IMR-90 (cell line): ENCODE results near the gene RIPPLY1. TPM values are rescaled to one million over a fixed set of nuclear protein-coding genes. Genes with fewer than 3 reads are reported as not detected.

ENCODE experiments used
- ATAC-seq: fragments of 200-7000 bp; cut with Tn5 transposase; 2 replicates; pipeline ENCODE4 v1.9.1; 2020; ENCODE audit warnings: low read depth, mild to moderate bottlenecking, moderate library complexity
- BruUV-seq: library from RNA; stranded (reverse); fragments of 400-500 nt; replicated peaks from 2 replicates; lab custom pipeline; 2021; lab: Mats Ljungman, UMichigan
- CTCF ChIA-PET: fragments of 300-600 bp; formaldehyde crosslinking; extraction: SDS; loops from one replicate; lab custom pipeline; 2021; ENCODE audit warnings: antibody characterized with exemption; lab: Yijun Ruan, JAX
- POLR2A ChIA-PET: fragments of 300-600 bp; sonication (Branson Sonifier 250); formaldehyde crosslinking; loops from one replicate; lab custom pipeline; 2022; ENCODE audit warnings: antibody characterized with exemption; ENCODE audit not compliant: unreplicated experiment; lab: Charles Lee
- DNase-seq: peaks from one replicate; pipeline ENCODE4 v3.0.0; 2013
- H2AFZ ChIP-seq: replicated peaks from 2 replicates; pipeline ENCODE3; 2013; ENCODE audit warnings: low read length, mild to moderate bottlenecking; ENCODE audit not compliant: poor library complexity
- H2AK5ac ChIP-seq: 2 replicates; pipeline ENCODE4 v1.6.1; 2013; ENCODE audit warnings: low read depth, low read length, inconsistent platforms
- H2AK9ac ChIP-seq: replicated peaks from 2 replicates; pipeline ENCODE3; 2013; ENCODE audit warnings: mild to moderate bottlenecking, low read depth, low read length, moderate library complexity; ENCODE audit not compliant: poor library complexity
- H2BK120ac ChIP-seq: 2 replicates; pipeline ENCODE4 v1.6.1; 2013; ENCODE audit warnings: low read depth, low read length, inconsistent platforms
- H2BK15ac ChIP-seq: 3 replicates; pipeline ENCODE4 v1.6.1; 2013; ENCODE audit warnings: low read depth, low read length, inconsistent platforms
- H2BK20ac ChIP-seq: 2 replicates; pipeline ENCODE4 v1.6.1; 2013; ENCODE audit warnings: low read depth, mild to moderate bottlenecking, inconsistent platforms, low read length, moderate library complexity
- H2BK5ac ChIP-seq: 2 replicates; pipeline ENCODE4 v1.6.1; 2013; ENCODE audit warnings: mild to moderate bottlenecking, low read depth, low read length, inconsistent platforms; ENCODE audit not compliant: poor library complexity, severe bottlenecking
- H3K14ac ChIP-seq: replicated peaks from 2 replicates; pipeline ENCODE4 v1.6.1; 2013; ENCODE audit warnings: low read depth, low read length, inconsistent platforms
- H3K18ac ChIP-seq: 2 replicates; pipeline ENCODE4 v1.6.1; 2013; ENCODE audit warnings: low read depth, low read length, control low read depth
- H3K23ac ChIP-seq: 2 replicates; pipeline ENCODE4 v1.6.1; 2013; ENCODE audit warnings: low read depth, low read length, inconsistent platforms
- H3K27ac ChIP-seq: 2 replicates; pipeline ENCODE4 v1.5.1; 2013; ENCODE audit warnings: mild to moderate bottlenecking, control low read depth, low read length; ENCODE audit not compliant: insufficient read depth
- H3K27me3 ChIP-seq: 2 replicates; pipeline ENCODE4 v1.6.1; 2013; ENCODE audit warnings: low read length; ENCODE audit not compliant: control insufficient read depth, insufficient read depth
- H3K36me3 ChIP-seq: 2 replicates; pipeline ENCODE4 v1.6.1; 2013; ENCODE audit warnings: low read length, mixed read lengths; ENCODE audit not compliant: control insufficient read depth, insufficient read depth
- H3K4ac ChIP-seq: 2 replicates; pipeline ENCODE4 v1.6.1; 2013; ENCODE audit warnings: low read depth, low read length, inconsistent platforms
- H3K4me1 ChIP-seq: 2 replicates; pipeline ENCODE4 v1.6.1; 2013; ENCODE audit warnings: low read length, mixed read lengths; ENCODE audit not compliant: control insufficient read depth, insufficient read depth
- H3K4me2 ChIP-seq: 2 replicates; pipeline ENCODE4 v1.6.1; 2013; ENCODE audit warnings: low read depth, mild to moderate bottlenecking, control low read depth, low read length, moderate library complexity
- H3K4me3 ChIP-seq: 2 replicates; pipeline ENCODE4 v1.5.1; 2013; ENCODE audit warnings: low read depth, mild to moderate bottlenecking, control low read depth, low read length, moderate library complexity; ENCODE audit not compliant: insufficient read depth
- H3K56ac ChIP-seq: 2 replicates; pipeline ENCODE4 v1.6.1; 2013; ENCODE audit warnings: low read length, inconsistent platforms; ENCODE audit not compliant: insufficient read depth; ENCODE audit errors: extremely low read depth
- H3K79me1 ChIP-seq, 2 experiments: 2 replicates each; pipeline ENCODE4 v1.6.1; 2013; ENCODE audit warnings: low read length in 2 of 2, inconsistent platforms in 1 of 2, low read depth in 1 of 2
- H3K9ac ChIP-seq: 2 replicates; pipeline ENCODE4 v1.6.1; 2013; ENCODE audit warnings: low read depth, low read length, control low read depth
- H3K9me1 ChIP-seq: 2 replicates; pipeline ENCODE4 v1.6.1; 2013; ENCODE audit warnings: low read length, inconsistent platforms; ENCODE audit not compliant: insufficient read depth
- H3K9me3 ChIP-seq: 2 replicates; pipeline ENCODE4 v1.6.1; 2013; ENCODE audit warnings: low read length; ENCODE audit not compliant: control insufficient read depth, insufficient read depth
- H4K20me1 ChIP-seq: 2 replicates; pipeline ENCODE4 v1.6.1; 2013; ENCODE audit warnings: low read length, inconsistent platforms; ENCODE audit not compliant: insufficient read depth
- H4K5ac ChIP-seq: 2 replicates; pipeline ENCODE4 v1.6.1; 2013; ENCODE audit warnings: mild to moderate bottlenecking, low read depth, low read length, control low read depth
- H4K8ac ChIP-seq, 2 experiments: 2 replicates each; pipeline ENCODE4 v1.6.1; 2013; ENCODE audit warnings: low read depth in 2 of 2, low read length in 2 of 2, control low read depth in 1 of 2, inconsistent platforms in 1 of 2
- H4K91ac ChIP-seq: 2 replicates; pipeline ENCODE4 v1.6.1; 2013; ENCODE audit warnings: low read depth, low read length, inconsistent platforms; ENCODE audit not compliant: insufficient read depth
- BHLHE40 ChIP-seq: fragments of 150-350 bp; IDR thresholded peaks from 2 replicates; pipeline ENCODE4 v1.6.1; 2016; ENCODE audit warnings: mild to moderate bottlenecking, low read depth, low read length
- CEBPB ChIP-seq: IDR thresholded peaks from 2 replicates; pipeline ENCODE4 v1.6.1; 2012; ENCODE audit warnings: low read depth, low read length, improper control_type of control experiment
- CHD1 ChIP-seq: IDR thresholded peaks from 2 replicates; pipeline ENCODE4 v1.6.1; 2012; ENCODE audit warnings: low read depth, low read length, improper control_type of control experiment
- FOS ChIP-seq: fragments of 150-350 bp; IDR thresholded peaks from 2 replicates; pipeline ENCODE4 v1.6.1; 2016; ENCODE audit warnings: low read depth, low read length
- MAFK ChIP-seq: IDR thresholded peaks from 2 replicates; pipeline ENCODE4 v1.6.1; 2012; ENCODE audit warnings: low read depth, low read length, improper control_type of control experiment
- POLR2A ChIP-seq: IDR thresholded peaks from 2 replicates; pipeline ENCODE4 v1.6.1; 2012; ENCODE audit warnings: mild to moderate bottlenecking, low read depth, low read length
- RFX5 ChIP-seq: IDR thresholded peaks from 2 replicates; pipeline ENCODE4 v1.8.0; 2012; ENCODE audit warnings: low read depth, mild to moderate bottlenecking, low read length, moderate library complexity
- SMC3 ChIP-seq: fragments of 150-350 bp; IDR thresholded peaks from 2 replicates; pipeline ENCODE4 v1.6.1; 2016; ENCODE audit warnings: low read depth, mild to moderate bottlenecking, antibody characterized with exemption, low read length, moderate library complexity
- WGBS, 2 experiments: methylation state at CpG; one replicate each; pipeline versions ENCODE4 v1.1.5 to v1.1.7; 2013; ENCODE audit warnings: missing lambda C conversion rate in 2 of 2; ENCODE audit not compliant: insufficient read length in 1 of 2; ENCODE audit errors: extremely low coverage in 2 of 2; 5-methylcytosine and 5-hydroxymethylcytosine counted together
- dilution Hi-C: fragments of 300-500 bp; cut with HindIII; formaldehyde crosslinking; loops from one replicate; pipeline ENCODE4 v1.14.3; 2018; ENCODE audit warnings: low sequenced_read_pairs; ENCODE audit not compliant: unreplicated experiment
- in situ Hi-C: fragments of 300-500 bp; cut with MboI; formaldehyde crosslinking; loops from 3 replicates; pipeline ENCODE4 v1.14.3; 2019; ENCODE audit warnings: low sequenced_read_pairs, inconsistent platforms, mixed read lengths
- intact Hi-C: fragments of 100-400 bp; cut with micrococcal nuclease; formaldehyde crosslinking; loops from 2 replicates; pipeline ENCODE4 v1.10.0; 2022
- polyA plus RNA-seq, 3 experiments: library from polyadenylated mRNA; depleted of rRNA; stranded (reverse); fragments of >200 nt; gene quantifications; 2 replicates each; pipeline ENCODE4 v1.2.3, GENCODE V29; 2012; ENCODE audit warnings: low replicate concordance in 1 of 3
- total RNA-seq: library from RNA; depleted of rRNA; stranded (reverse); fragments of >200 nt; gene quantifications from 2 replicates; pipeline ENCODE4 v1.2.3, GENCODE V29; 2012
- TF ChIP-seq, protein P1 (sequence below): fragments of 150-350 bp; IDR thresholded peaks from 2 replicates; pipeline ENCODE4 v1.6.1; 2017; ENCODE audit warnings: mild to moderate bottlenecking, antibody characterized with exemption, low read length, low read depth
- TF ChIP-seq, protein P2 (sequence below): fragments of 150-350 bp; IDR thresholded peaks from 2 replicates; pipeline ENCODE4 v1.6.1; 2016; ENCODE audit warnings: low read depth, mild to moderate bottlenecking, low read length, moderate library complexity, borderline replicate concordance

The RIPPLY1 gene
- total and polyA plus RNA-seq, 2 of the 4 experiments (the other 2 are of a cell fraction) = not detected

GRCh38 chrX:106936246-106936645 lies 33.1 kb upstream of the RIPPLY1 start:
- intact Hi-C loops = no loop called here
- Histone ChIP-seq H3K4ac (no peak overlapping the region), H3K9ac (no peak overlapping the region), H3K79me1 (no peaks in the 10 kb centered on the region), H3K56ac (no peak overlapping the region), H2BK5ac (no peak overlapping the region), H2AFZ (no peak overlapping the region), H3K4me1 (peaks cover 10% of the 10 kb centered on the region), H3K27ac (no peak overlapping the region), H2AK9ac (no peak overlapping the region), H3K9me1 (peaks cover 7% of the 10 kb centered on the region; the same call in 1 of the 2 replicates), H3K23ac (no peak overlapping the region), H3K18ac (no peak overlapping the region), H3K4me2 (no peak overlapping the region), H3K4me3 (no peak overlapping the region), H3K27me3 (peaks cover 6% of the 10 kb centered on the region; the same call in 1 of the 2 replicates), H3K14ac (no peak overlapping the region), H4K20me1 (no peaks in the 10 kb centered on the region; the same call in 1 of the 2 replicates), H4K91ac (no peak overlapping the region), H3K36me3 (peaks cover 1% of the 10 kb centered on the region; the same call in 1 of the 2 replicates), H4K5ac (no peak overlapping the region), H4K8ac (no peak overlapping the region), H3K9me3 (no peaks in the 10 kb centered on the region), H2BK20ac (no peak overlapping the region), H2AK5ac (no peak overlapping the region), H2BK120ac (no peak overlapping the region), H2BK15ac (no peak overlapping the region)
- CTCF ChIA-PET = no interaction called here
- TF ChIP-seq CHD1 = no peak
- TF ChIP-seq, protein P1, sequence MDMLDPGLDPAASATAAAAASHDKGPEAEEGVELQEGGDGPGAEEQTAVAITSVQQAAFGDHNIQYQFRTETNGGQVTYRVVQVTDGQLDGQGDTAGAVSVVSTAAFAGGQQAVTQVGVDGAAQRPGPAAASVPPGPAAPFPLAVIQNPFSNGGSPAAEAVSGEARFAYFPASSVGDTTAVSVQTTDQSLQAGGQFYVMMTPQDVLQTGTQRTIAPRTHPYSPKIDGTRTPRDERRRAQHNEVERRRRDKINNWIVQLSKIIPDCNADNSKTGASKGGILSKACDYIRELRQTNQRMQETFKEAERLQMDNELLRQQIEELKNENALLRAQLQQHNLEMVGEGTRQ = no peak
- TF ChIP-seq CEBPB = no peak
- TF ChIP-seq POLR2A = no peak
- TF ChIP-seq MAFK = no peak
- no peak for TF ChIP-seq BHLHE40
- no peak for TF ChIP-seq FOS
- TF ChIP-seq RFX5 = no peak
- TF ChIP-seq, protein P2, sequence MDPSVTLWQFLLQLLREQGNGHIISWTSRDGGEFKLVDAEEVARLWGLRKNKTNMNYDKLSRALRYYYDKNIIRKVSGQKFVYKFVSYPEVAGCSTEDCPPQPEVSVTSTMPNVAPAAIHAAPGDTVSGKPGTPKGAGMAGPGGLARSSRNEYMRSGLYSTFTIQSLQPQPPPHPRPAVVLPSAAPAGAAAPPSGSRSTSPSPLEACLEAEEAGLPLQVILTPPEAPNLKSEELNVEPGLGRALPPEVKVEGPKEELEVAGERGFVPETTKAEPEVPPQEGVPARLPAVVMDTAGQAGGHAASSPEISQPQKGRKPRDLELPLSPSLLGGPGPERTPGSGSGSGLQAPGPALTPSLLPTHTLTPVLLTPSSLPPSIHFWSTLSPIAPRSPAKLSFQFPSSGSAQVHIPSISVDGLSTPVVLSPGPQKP = no peak
- no peak for TF ChIP-seq SMC3
- BruUV-seq = no TSS peak
- dilution Hi-C loops = no loop called here
- ATAC-seq (no peak), DNase-seq (no peak)
- WGBS, 2 experiments = no CpG with 5 or more reads among the region's 1 CpG
- in situ Hi-C loops = no loop called here
- POLR2A ChIA-PET = no interaction called here
